A673 (cell line): Measurements from ENCODE around the gene ETFRF1.

Source experiments
- EZH2 ChIP-seq: fragments of 200-600 bp; sonication (generic); IDR thresholded peaks from 2 replicates; pipeline ENCODE4 v1.6.1; 2017; ENCODE audit warnings: borderline replicate concordance, low read depth, mild to moderate bottlenecking, mixed read lengths, antibody characterized with exemption, low read length; ENCODE audit not compliant: poor library complexity, severe bottlenecking
- TF ChIP-seq, protein P1 (sequence below): fragments of 300-800, 200-600 bp; sonication (generic); conservative IDR thresholded peaks from 2 replicates; pipeline ENCODE4 v1.5.1; 2017; ENCODE audit warnings: low read depth, mild to moderate bottlenecking, antibody characterized with exemption, low read length, moderate library complexity, mixed read lengths

DNA sequence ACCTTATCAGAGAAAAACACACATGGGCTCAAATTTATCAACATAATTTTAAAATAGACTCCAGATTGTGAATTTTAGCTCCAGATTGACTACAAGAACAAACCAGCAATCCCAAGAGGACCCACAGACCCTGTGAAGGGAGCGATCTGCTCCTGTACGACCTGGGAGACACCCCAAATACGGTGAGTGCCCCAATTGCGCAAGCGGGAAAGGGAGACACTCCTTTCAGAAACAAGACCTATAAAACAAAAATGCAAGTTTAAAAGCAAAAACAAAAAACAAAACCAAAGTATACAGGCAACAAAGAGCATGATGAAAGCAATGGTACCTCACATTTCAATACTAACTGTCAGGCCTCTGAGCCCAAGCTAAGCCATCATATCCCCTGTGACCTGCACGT is 32.2 kb upstream of the ETFRF1 start:
- TF ChIP-seq, protein P1, sequence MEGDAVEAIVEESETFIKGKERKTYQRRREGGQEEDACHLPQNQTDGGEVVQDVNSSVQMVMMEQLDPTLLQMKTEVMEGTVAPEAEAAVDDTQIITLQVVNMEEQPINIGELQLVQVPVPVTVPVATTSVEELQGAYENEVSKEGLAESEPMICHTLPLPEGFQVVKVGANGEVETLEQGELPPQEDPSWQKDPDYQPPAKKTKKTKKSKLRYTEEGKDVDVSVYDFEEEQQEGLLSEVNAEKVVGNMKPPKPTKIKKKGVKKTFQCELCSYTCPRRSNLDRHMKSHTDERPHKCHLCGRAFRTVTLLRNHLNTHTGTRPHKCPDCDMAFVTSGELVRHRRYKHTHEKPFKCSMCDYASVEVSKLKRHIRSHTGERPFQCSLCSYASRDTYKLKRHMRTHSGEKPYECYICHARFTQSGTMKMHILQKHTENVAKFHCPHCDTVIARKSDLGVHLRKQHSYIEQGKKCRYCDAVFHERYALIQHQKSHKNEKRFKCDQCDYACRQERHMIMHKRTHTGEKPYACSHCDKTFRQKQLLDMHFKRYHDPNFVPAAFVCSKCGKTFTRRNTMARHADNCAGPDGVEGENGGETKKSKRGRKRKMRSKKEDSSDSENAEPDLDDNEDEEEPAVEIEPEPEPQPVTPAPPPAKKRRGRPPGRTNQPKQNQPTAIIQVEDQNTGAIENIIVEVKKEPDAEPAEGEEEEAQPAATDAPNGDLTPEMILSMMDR = no peak
- no peak for TF ChIP-seq EZH2
